Activated CD4-positive, CD25-positive, alpha-beta regulatory T cell treated with anti-CD3 and anti-CD28 coated beads, Interleukin-2, amount 50 U/mL, for 72 hours (primary cell): ENCODE measurements around the gene LOC101059915.
"Not testable (repeated sequence)": the region's sequence is repeated elsewhere in the genome, so short reads cannot be mapped to it uniquely, and the experiment has no call there.

Source experiments
- DNase-seq: peaks from one replicate; pipeline ENCODE4 v3.0.0; 2021

LOC101059915 gene

DNA sequence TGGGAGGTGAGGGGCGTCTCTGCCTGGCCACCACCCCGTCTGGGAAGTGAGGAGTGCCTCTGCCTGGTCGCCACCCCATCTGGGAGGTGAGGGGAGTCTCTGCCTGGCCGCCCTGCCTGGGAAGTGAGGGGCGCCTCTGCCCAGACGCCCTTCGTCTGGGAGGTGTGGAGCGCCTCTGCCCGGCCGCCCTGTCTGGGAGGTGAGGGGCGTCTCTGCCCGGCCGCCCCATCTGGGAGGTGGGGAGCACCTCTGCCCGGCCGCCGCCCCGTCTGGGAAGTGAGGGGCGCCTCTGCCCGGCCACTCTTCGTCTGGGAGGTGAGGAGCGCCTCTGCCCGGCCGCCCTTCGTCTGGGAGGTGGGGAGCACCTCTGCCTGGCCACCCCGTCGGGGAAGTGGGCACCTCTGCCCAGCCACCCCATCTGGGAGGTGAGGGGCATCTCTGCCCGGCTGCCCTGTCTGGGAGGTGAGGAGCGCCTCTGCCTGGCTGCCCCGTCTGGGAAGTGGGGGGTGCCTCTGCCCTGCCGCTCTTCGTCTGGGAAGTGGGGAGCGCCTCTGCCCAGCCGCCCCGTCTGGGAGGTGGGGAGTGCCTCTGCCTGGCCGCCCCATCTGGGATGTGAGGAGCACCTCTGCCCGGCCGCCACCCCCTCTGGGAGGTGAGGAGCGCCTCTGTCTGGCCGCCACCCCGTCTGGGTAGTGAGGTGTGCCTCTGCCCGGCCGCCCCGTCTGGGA, 8.9 kb downstream of the LOC101059915 start:
- not testable (repeated sequence) for DNase-seq

DNA sequence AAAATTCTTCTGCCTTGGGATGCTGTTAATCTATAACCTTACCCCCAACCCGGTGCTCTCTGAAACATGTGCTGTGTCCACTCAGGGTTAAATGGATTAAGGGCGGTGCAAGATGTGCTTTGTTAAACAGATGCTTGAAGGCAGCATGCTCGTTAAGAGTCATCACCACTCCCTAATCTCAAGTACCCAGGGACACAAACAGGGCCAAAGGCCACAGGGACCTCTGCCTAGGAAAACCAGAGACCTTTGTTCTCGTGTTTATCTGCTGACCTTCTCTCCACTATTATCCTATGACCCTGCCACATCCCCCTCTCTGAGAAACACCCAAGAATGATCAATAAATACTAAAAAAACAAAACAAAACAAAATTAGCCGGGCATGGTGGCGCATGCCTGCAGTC, 9.8 kb downstream of the LOC101059915 start:
- not testable (repeated sequence) for DNase-seq

DNA sequence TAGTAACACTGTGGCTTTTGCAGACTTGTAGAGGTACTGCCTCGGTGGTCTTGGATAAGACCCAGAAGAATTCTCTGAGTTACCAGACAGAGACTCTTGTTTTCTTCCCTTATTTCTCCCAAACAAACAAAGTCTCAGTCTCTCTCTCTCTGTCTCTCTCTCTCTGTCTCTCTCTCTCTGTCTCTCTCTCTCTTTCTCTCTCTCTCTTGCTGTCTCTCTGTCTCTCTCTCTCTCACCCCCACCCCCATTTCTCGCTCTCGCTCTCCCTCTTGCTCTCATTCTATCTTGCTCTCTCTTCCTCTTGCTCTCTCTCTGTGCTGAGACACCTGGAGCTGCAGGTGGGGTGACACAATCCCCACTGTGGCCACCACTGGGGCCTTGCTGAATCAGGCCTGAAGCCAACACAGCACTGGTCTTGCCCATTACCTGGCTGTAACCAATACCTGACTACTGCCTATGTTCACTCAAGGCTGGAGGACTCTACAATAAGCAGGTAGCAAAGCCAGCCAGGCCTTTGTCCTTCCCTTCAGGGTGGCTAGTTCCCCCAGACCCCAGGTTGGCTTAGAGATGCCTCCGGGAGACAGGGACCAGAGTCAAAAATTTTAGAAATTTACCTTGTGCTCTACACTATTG, 12.3 kb downstream of the LOC101059915 start:
- DNase-seq, result no peak

DNA sequence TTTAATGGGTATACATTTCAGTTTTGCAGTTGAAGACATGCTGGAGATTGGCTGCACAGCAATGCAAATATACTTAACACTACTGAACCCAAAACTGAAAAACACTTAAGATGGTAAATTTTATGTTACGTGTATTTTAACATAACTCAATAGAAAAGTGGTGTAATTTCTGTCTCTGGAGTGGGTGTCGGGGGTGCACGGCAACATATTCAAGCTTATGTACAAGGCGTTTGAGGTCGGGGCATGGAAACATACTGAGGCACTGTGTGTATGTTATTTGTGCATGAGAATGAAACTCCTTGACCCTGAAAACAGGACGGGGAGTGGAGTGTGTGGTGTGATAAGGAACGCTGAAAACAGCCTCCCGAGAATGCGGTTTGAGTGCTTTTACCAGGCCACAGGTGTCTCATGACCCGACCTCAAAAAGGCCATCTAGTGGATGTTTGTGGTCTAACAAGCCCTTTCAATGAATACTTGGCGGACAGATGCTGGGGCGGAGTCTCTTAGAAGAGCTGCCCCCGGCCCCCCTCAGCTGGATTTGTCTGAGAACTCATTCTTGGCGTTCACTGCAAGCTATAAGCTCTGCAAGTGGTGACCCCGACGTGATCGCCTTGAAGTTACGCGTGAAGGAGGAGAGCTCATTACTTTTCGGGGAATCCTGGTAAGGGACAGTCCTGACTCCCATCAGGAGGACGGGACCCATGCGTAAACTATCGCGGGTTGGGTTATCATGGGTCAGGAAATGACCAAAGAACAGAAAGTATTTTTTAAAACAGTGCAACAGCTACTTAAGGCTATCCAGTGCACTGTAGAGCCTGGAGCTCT, 29.5 kb downstream of the LOC101059915 start:
- DNase-seq, result not testable (repeated sequence)

DNA sequence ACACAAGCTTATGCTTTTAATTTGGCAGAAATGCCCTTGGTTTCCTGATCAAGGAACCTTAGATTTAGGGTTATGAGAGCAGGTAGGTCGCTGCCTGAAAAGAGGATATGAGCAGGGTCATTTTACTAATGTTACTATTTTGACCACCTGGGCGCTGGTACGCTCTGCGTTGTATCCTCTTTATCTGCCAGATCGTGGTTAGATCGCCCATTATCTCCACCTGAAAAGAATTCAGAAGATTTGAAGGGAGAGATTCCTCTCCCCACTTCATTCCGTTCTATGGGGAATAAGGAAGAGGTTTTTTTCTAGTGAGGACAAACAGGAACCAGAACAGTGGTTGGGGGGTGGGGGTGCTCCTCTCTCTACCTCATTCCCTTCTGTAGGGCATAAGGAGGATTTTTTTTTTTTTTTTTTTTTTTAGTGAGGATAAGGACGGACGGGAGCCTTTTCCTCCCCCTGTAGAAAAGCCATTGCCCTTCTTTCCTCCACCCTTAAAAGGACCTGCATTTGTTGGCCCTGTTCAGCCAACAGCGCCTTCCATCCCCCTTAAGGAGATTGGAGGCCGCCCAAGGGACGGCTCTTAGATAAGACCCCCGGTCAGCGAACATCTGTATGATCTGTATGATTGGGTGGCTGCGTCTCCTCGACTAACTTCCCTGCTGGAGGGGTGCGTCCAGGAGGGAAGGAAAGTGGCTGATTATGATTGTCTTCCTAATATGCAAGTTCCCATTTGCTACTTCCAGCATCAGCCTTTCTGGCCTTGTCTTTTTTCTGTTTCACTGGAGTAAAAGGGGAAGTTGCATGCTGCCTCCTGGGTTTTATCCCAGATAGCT, 30.3 kb downstream of the LOC101059915 start:
- not testable (repeated sequence) for DNase-seq

DNA sequence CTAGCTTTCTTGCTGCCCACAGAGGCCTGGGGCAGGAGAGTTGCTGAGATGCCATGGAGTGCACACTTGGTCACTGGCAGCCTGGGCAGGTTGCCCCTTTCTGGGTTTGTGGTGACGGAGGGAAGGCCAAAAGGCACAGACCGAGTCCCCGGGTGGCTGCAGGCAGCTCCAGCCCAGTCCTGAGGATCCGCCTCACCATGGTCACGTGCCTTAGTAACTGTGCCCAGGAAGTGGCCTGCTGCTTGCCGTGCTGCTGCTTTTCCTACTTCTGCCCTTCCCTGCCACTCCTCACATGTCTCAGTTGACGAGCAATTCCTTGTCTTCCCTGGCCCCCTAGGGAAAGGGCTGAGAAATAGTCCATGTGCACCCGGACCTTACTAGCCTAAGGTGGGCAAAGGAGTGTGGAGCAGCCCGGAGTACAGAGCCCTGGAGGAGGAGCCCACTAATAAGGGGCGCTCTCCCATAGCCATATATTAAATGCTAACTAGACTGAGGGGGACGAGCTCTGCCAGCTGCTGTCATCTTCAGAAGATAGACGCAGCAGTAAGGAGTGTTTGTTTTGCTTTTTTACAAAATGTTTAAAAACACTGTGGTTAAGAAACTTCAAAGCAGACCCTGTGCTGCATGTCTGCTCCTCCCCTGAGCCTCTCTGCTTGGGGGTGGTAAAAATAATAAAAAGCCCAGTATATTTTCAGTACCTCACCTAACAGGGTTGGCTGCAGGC, 31.1 kb downstream of the LOC101059915 start:
- not testable (repeated sequence) for DNase-seq

DNA sequence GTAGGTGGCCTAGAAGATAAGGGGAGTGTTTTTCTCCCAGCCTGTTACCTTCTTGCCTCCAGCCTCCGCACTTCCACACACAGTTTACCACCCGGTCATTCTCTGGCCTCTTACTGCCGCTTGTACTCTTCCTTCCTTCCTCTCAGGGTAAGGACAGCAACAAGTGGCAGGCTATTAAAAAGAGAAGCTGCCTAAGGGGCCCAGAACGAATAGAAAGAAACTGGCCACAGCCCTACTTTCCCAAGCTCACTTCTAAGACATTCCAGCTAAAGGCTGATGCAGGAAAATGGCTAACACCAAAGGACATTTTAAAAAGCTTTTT, 31.6 kb downstream of the LOC101059915 start:
- DNase-seq, result not testable (repeated sequence)

DNA sequence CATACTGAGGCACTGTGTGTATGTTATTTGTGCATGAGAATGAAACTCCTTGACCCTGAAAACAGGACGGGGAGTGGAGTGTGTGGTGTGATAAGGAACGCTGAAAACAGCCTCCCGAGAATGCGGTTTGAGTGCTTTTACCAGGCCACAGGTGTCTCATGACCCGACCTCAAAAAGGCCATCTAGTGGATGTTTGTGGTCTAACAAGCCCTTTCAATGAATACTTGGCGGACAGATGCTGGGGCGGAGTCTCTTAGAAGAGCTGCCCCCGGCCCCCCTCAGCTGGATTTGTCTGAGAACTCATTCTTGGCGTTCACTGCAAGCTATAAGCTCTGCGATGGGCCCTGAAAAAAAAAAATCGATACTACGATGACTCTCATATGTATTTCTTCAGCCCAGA, 35.5 kb downstream of the LOC101059915 start:
- DNase-seq, result not testable (repeated sequence)

DNA sequence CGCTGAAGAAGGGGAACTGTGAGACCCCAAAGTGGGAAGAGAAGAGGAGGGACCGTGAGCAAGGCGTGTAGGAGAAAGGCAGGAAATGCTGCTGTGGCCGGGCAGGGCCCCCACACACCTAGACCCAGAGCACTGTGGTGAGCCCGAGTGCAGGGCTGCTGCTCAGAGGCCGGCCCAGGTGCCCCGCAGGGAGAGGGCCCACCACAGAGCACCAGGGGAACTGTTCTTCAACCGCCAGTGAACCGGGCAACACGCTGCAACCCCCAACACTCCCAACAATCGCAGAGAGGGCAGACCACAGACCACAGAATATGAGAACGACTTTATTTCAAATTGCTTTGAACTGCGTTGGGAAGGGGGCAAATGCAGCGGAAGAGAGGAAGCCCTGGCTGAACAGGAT, 46.7 kb downstream of the LOC101059915 start:
- not testable (repeated sequence) for DNase-seq

DNA sequence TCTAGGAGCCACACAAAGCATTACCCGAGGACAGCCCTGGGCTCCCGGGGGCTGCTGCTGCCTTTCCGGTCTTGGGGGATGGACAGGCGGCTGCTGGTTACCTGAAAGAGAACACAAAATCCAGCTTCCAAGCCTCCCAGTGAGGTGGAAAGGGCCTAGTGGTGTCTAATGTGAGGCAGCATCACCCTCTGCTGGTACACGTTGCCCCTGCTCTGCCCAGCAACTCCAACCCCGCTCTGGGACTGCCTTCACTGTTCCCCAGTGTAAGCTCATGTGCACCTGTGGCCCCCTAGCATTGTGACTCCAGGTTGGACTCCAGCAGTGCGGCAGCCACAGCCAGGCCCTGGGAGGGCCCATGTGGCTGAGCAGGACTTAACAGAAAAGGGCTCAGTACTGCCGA, 48.2 kb downstream of the LOC101059915 start:
- not testable (repeated sequence) for DNase-seq

DNA sequence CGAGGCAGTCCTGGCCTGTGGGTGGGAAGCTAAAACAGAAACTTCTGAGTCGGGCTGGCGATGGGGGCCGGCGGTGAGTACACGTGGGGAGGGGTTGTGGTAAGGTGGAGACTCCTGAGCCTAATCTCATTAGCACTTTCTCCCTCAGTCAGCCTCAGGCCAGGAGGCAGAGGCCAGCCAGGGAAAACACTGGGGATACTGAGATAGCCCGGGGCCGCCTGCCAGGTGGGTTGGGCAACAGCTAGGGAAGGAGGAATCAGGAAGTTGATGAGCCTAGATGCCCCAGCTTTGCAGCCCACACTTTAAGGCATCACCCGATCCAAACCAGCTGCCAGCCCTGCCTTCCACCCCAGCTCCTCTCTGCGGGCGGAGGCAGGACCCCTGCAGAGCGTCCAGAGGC, 49.0 kb downstream of the LOC101059915 start:
- DNase-seq, result not testable (repeated sequence)

DNA sequence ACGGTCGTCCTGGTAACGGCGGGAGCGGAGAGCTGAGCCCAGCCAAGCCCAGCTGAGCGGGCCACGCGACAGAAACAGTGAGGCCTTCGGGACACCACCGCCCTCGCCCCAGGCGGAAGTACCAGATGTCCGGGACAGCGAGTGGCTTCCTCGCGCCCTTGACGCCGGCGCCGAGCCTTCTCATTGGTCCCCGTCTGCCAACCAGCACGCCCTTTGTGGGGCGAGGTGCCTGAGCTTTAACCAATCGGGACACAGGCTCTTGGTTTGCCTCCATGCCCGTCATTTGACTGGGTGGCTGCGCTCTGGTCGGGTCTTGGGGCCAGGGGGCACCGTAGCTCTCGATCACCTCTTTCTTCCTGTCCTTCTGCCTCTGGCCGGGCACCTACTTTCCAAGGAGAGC, 50.8 kb downstream of the LOC101059915 start, which contains the start of gene CXorf49:
CXorf49 (minus strand) TSS at position 101 of the 400 bp plus-strand sequence. CDS start 134 bp downstream, outside the sequence.
- DNase-seq, result not testable (repeated sequence)

DNA sequence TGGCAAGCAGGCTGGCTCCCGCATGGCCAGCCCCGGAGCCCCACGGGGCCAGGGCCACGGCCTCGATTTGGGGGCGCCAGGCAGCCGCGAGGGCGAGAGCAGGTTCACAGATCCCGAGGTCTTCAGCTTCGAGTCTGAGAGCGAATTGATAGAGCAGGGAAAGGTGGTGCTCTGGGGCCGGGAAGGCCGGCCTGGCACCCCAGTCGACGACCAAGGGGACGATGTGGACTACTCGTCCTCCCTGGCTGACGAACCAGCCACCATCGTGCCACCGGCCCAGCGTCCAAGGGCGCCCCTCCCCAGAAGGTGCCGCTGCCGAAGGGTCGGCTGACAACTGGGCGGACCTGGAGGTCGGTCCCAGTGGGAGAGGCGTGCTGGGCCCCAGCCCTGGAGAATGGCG, 51.8 kb downstream of the LOC101059915 start:
- peak; percentile 8 for DNase-seq

DNA sequence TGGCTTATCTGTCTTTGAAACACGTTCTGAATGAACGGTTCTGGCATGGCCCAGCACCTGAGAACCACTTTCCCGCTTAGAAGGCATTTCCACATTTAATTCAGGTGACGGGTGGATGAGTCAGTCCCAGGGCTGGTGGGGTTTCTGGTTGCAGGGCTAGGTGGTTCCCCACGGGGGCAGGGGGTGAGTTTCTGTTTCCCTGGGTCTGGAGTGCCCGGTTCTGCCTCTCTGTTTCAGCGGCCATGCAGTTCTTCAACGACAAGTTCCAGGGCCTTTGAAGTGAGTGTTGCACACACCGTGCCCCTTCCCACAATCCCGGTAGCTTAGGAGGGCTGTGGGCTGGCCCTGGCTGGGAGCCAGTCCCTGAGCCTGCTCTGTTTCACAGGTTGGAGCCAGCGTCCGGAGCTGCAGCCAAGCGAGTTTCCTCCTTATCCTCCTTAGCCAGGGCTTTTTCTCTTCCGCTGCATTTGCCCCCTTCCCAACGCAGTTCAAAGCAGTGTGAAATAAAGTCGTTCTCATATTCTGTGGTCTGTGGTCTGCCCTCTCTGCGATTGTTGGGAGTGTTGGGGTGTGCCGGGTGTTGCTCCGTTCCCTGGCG, 53.0 kb downstream of the LOC101059915 start:
- not testable (repeated sequence) for DNase-seq
